Colon (tissue), 2 donors: ENCODE data around the gene COL23A1.

Experiments
- FAIRE-seq: peaks from 2 replicates; lab custom pipeline; 2012; peaks lifted over from hg19 to GRCh38; lab: Jason Lieb, UNC
- donor health status: control.
- donor health status: control.

The COL23A1 gene

GRCh38 chr5:178223828-178224335, 366.3 kb downstream of the COL23A1 start:
- no peak for FAIRE-seq

- no peak for FAIRE-seq
Measured at GRCh38 chr5:178223196-178223773, 366.9 kb downstream of the COL23A1 start.

GRCh38 chr5:178222292-178222691, 367.9 kb downstream of the COL23A1 start:
- no peak for FAIRE-seq

- no peak for FAIRE-seq
Measured at GRCh38 chr5:178221853-178222252, 368.3 kb downstream of the COL23A1 start.

GRCh38 chr5:178221282-178221681, 368.9 kb downstream of the COL23A1 start:
- no peak for FAIRE-seq

- no peak for FAIRE-seq
Measured at GRCh38 chr5:178218827-178219226, 371.4 kb downstream of the COL23A1 start.

- no peak for FAIRE-seq
Measured at GRCh38 chr5:178218237-178218776, 371.9 kb downstream of the COL23A1 start.

GRCh38 chr5:178216779-178217178, 373.4 kb downstream of the COL23A1 start:
- FAIRE-seq: no peak

GRCh38 chr5:178216088-178216534, 374.1 kb downstream of the COL23A1 start:
- no peak for FAIRE-seq

- FAIRE-seq: no peak
Measured at GRCh38 chr5:178215280-178216002, 374.8 kb downstream of the COL23A1 start.

- FAIRE-seq: no peak
Measured at GRCh38 chr5:178214160-178214803, 375.9 kb downstream of the COL23A1 start.

- FAIRE-seq: no peak
Measured at GRCh38 chr5:178213748-178214151, 376.4 kb downstream of the COL23A1 start.

- no peak for FAIRE-seq
Measured at GRCh38 chr5:178213003-178213461, 377.2 kb downstream of the COL23A1 start.

GRCh38 chr5:178212241-178213002, 377.8 kb downstream of the COL23A1 start:
- FAIRE-seq: no peak

GRCh38 chr5:178211095-178212048, 378.8 kb downstream of the COL23A1 start:
- no peak for FAIRE-seq

- no peak for FAIRE-seq
Measured at GRCh38 chr5:178210686-178211085, 379.5 kb downstream of the COL23A1 start.

- no peak for FAIRE-seq
Measured at GRCh38 chr5:178210073-178210535, 380.1 kb downstream of the COL23A1 start.

- no peak for FAIRE-seq
Measured at GRCh38 chr5:178209334-178210072, 380.7 kb downstream of the COL23A1 start.

- FAIRE-seq: no peak
Measured at GRCh38 chr5:178208540-178209227, 381.5 kb downstream of the COL23A1 start.
